PFSK-1 (cell line): Measurements from ENCODE around the gene PTPN12.

ENCODE experiments used
- FOXP2 ChIP-seq: optimal IDR thresholded peaks from 2 replicates; pipeline ENCODE3; 2011; ENCODE audit warnings: borderline replicate concordance, control low read depth, inconsistent platforms; ENCODE audit not compliant: insufficient read depth; ENCODE audit errors: extremely low read length, extremely low read depth
- POLR2AphosphoS5 ChIP-seq: IDR thresholded peaks from 2 replicates; pipeline ENCODE4 v1.6.1; 2012; ENCODE audit warnings: low read depth, mild to moderate bottlenecking, control low read depth, low read length, moderate library complexity
- REST ChIP-seq, 2 experiments: IDR thresholded peaks; 2 replicates each; pipeline versions ENCODE4 v1.6.1 to v1.8.0; 2011 to 2012; ENCODE audit warnings: low read depth in 2 of 2, low read length in 2 of 2, control low read depth in 1 of 2, inconsistent platforms in 1 of 2, mild to moderate bottlenecking in 1 of 2, moderate library complexity in 1 of 2; ENCODE audit not compliant: insufficient read depth in 1 of 2
- SIN3A ChIP-seq: IDR thresholded peaks from 2 replicates; pipeline ENCODE4 v1.6.1; 2012; ENCODE audit warnings: mild to moderate bottlenecking, low read length, moderate library complexity, borderline replicate concordance; ENCODE audit not compliant: insufficient read depth
- TAF1 ChIP-seq: IDR thresholded peaks from 2 replicates; pipeline ENCODE4 v1.6.1; 2012; ENCODE audit warnings: low read length, control low read depth, borderline replicate concordance; ENCODE audit not compliant: insufficient read depth

The PTPN12 gene

DNA sequence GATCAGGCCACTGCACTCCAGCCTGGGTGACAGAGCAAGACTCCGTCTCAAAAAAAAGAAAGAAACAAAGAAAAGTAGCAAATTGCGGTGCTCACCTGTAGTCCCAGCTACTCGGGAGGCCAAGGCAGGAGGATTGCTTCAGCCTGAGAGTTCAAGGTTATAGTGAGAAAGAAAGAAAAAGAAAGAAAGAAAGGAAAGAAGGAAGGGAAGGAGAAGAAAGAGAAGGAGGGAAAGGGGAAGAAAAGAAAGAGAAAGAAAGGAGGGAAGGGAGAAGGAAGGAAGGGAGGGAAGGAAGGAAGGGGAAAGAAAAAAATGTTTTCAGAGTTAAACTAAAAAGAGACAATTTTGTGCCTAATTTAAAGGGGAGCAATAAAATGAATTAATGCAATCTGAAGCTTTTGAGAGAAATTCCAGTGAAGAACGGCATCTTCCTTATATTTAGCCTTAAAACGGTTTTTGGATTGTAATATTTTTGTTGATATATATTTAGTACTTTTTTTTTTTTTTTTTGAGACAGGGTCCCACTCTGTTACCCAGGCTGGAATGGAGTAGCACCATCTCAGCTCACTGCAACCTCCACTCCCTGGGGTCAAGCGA lies 111.7 kb downstream of the PTPN12 start:
- TF ChIP-seq SIN3A = no peak

DNA sequence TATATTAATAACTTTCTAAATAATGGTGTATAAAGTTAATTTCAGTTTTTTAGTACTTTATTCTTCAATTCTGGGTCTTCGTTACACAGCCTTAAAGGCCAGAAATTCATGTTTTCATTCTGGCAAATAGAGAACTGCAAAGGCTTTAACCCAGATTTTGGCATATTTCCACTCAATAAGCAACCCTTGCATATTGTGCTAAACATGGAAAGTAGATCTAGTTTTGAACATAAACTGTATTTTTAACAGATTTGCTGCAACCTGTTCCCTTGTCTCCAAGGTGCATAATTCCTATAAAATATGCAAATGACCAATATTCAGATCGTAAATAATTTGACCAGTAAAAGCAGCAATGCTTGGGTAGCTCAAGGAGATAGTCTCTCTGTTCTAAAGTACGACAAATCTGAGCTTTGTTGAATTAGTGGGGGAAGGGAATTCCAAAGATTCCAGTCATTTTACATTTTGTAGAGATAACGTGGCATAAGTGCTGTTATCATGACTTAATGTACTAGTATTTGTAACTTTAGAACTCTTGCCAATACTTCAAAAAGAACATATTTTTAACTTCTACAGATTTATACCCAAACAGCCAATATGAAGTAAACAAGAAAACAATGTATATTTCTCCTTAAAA lies 112.7 kb downstream of the PTPN12 start:
- TF ChIP-seq FOXP2 (no peak), REST (IDR thresholded peaks at IDR 0.05; ENCODE audit: insufficient read depth in 1 of 2, low read depth in 2 of 2, low read length in 2 of 2) (no peak), SIN3A (no peak), POLR2AphosphoS5 (no peak), TAF1 (no peak)

- TF ChIP-seq POLR2AphosphoS5 (no peak), REST (IDR thresholded peaks at IDR 0.05; ENCODE audit: insufficient read depth in 1 of 2, low read depth in 2 of 2, low read length in 2 of 2) (no peak), SIN3A (no peak)
Measured at GRCh38 chr7:77651575-77652162, 114.6 kb downstream of the PTPN12 start.

DNA sequence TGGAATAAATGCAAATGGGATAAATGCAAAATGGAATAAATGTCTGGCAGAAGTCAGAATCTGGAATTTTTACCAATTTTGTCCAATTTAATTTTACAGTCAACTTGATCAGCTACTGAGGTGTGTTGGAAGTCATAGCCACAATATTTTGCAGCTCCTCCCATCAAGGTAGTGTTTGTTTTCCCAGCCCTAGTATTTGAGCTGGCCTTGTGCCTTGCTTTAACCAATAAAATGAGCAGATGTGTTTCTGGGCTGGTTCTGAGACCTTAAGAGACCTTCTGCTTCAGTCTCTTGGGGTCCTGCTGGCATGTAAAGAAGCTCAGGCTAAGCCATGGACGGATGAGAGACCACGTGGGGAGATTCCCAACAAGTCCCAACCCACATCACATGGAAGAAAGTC lies 116.5 kb downstream of the PTPN12 start:
- no peak for TF ChIP-seq POLR2AphosphoS5

- TF ChIP-seq TAF1 (no peak), SIN3A (no peak), REST (IDR thresholded peaks at IDR 0.05; ENCODE audit: insufficient read depth in 1 of 2, low read depth in 2 of 2, low read length in 2 of 2) (no peak), FOXP2 (no peak), POLR2AphosphoS5 (no peak)
Measured at GRCh38 chr7:77655356-77655755, 118.3 kb downstream of the PTPN12 start.

DNA sequence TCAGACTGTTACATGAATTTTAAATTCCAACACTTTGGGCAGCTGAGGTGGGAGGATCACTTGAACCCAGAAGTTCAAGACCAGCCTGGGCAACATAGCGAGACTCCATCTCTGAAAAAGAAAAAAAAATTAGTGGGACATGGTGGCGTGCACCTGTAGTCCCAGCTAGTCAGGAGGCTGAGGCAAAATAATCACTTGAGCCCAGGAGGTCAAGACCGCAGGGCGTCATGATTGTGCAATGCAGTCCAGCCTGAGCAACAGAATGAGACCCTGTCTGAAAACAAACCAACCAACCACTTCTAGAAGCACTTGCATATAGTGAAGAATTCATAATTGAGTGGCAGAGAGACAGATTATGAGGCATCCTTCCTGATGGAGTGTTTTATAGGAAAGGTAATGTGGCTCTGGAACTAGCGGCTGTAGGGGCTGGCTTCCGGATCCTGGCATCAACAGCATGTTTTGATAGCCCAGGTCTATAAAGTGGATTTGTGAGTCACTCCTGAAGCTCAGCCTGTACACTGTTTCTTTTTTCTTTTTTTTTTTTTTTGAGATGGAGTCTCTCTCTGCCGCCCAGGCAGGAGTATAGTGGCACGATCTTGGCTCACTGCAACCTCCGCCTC lies 118.9 kb downstream of the PTPN12 start:
- TF ChIP-seq FOXP2 = no peak
- TF ChIP-seq POLR2AphosphoS5 = no peak
- TF ChIP-seq REST (IDR thresholded peaks at IDR 0.05; ENCODE audit: insufficient read depth in 1 of 2, low read depth in 2 of 2, low read length in 2 of 2) = no peak
